H9 (cell line): ENCODE results near the gene NLRX1. TPM values are rescaled to one million over a fixed set of nuclear protein-coding genes. Genes with fewer than 3 reads are reported as not detected.
A peak's percentile ranks its signal among the peaks of the same experiment; 100 is the strongest.
"Not testable (repeated sequence)": the region's sequence is repeated elsewhere in the genome, so short reads cannot be mapped to it uniquely, and the experiment has no call there.

ENCODE experiments used
- DNase-seq: peaks from one replicate; pipeline ENCODE4 v3.0.0-alpha.2; 2017
- H2AFZ ChIP-seq: one replicate; pipeline ENCODE4 v1.6.1; 2013; ENCODE audit warnings: mild to moderate bottlenecking, low read length, control low read depth, moderate library complexity
- H2AK5ac ChIP-seq: 2 replicates; pipeline ENCODE4 v1.6.1; 2013; ENCODE audit warnings: low read length, control low read depth, mixed read lengths; ENCODE audit not compliant: insufficient read length
- H2BK120ac ChIP-seq: one replicate; pipeline ENCODE4 v1.6.1; 2013; ENCODE audit warnings: low read depth, mild to moderate bottlenecking, low read length, control low read depth, inconsistent platforms; ENCODE audit not compliant: poor library complexity, severe bottlenecking
- H2BK12ac ChIP-seq: 2 replicates; pipeline ENCODE4 v1.6.1; 2013; ENCODE audit warnings: low read length, control low read depth, mixed read lengths, low read depth; ENCODE audit not compliant: insufficient read length
- H2BK15ac ChIP-seq: 2 replicates; pipeline ENCODE4 v1.6.1; 2013; ENCODE audit warnings: low read depth, low read length, control low read depth
- H2BK20ac ChIP-seq: one replicate; pipeline ENCODE4 v1.6.1; 2013; ENCODE audit warnings: low read depth, mild to moderate bottlenecking, low read length, control low read depth, inconsistent platforms; ENCODE audit not compliant: poor library complexity, severe bottlenecking
- H2BK5ac ChIP-seq: 2 replicates; pipeline ENCODE4 v1.6.1; 2013; ENCODE audit warnings: low read length, control low read depth, mixed read lengths; ENCODE audit not compliant: insufficient read length
- H3K14ac ChIP-seq: 2 replicates; pipeline ENCODE4 v1.6.1; 2013; ENCODE audit warnings: low read length, control low read depth; ENCODE audit not compliant: insufficient read depth
- H3K18ac ChIP-seq: 2 replicates; pipeline ENCODE4 v1.6.1; 2013; ENCODE audit warnings: low read depth, mild to moderate bottlenecking, mixed read lengths, low read length, control low read depth; ENCODE audit not compliant: insufficient read length
- H3K23ac ChIP-seq: 2 replicates; pipeline ENCODE4 v1.6.1; 2013; ENCODE audit warnings: low read length, control low read depth, mixed read lengths, low read depth; ENCODE audit not compliant: insufficient read length
- H3K23me2 ChIP-seq: 2 replicates; pipeline ENCODE4 v1.6.1; 2013; ENCODE audit warnings: low read depth, mild to moderate bottlenecking, mixed read lengths, low read length, control low read depth; ENCODE audit not compliant: insufficient read length, poor library complexity, severe bottlenecking
- H3K27ac ChIP-seq: 2 replicates; pipeline ENCODE4 v1.5.1; 2013; ENCODE audit warnings: low read length, control low read depth, mixed read lengths, low read depth; ENCODE audit not compliant: insufficient read length
- H3K27me3 ChIP-seq: 2 replicates; pipeline ENCODE4 v1.6.1; 2013; ENCODE audit warnings: low read length, control low read depth, inconsistent platforms; ENCODE audit not compliant: insufficient read depth
- H3K4ac ChIP-seq: 2 replicates; pipeline ENCODE4 v1.6.1; 2013; ENCODE audit warnings: low read depth, mild to moderate bottlenecking, control low read depth, inconsistent platforms, low read length, moderate library complexity
- H3K4me1 ChIP-seq: 2 replicates; pipeline ENCODE4 v1.6.1; 2013; ENCODE audit warnings: low read length, control low read depth, inconsistent platforms; ENCODE audit not compliant: insufficient read depth
- H3K4me2 ChIP-seq: 2 replicates; pipeline ENCODE4 v1.6.1; 2013; ENCODE audit warnings: low read length, control low read depth, mixed read lengths; ENCODE audit not compliant: insufficient read length, insufficient read depth
- H3K56ac ChIP-seq: 2 replicates; pipeline ENCODE4 v1.6.1; 2013; ENCODE audit warnings: low read depth, mild to moderate bottlenecking, mixed read lengths, low read length, control low read depth; ENCODE audit not compliant: insufficient read length
- H3K79me1 ChIP-seq: 2 replicates; pipeline ENCODE4 v1.6.1; 2013; ENCODE audit warnings: low read depth, mild to moderate bottlenecking, moderate library complexity, low read length, control low read depth, inconsistent platforms; ENCODE audit not compliant: insufficient read depth, poor library complexity, severe bottlenecking
- H3K79me2 ChIP-seq: 2 replicates; pipeline ENCODE4 v1.6.1; 2013; ENCODE audit warnings: low read length, control low read depth, inconsistent platforms; ENCODE audit not compliant: insufficient read depth
- H3K9ac ChIP-seq: 2 replicates; pipeline ENCODE4 v1.6.1; 2013; ENCODE audit warnings: low read length, control low read depth, mixed read lengths; ENCODE audit not compliant: insufficient read length; ENCODE audit errors: extremely low read depth
- H3K9me3 ChIP-seq: one replicate; pipeline ENCODE4 v1.6.1; 2013; ENCODE audit warnings: low read depth, low read length, inconsistent platforms; ENCODE audit not compliant: control insufficient read depth
- H3T11ph ChIP-seq: one replicate; pipeline ENCODE4 v1.6.1; 2013; ENCODE audit warnings: mild to moderate bottlenecking, low read length, control low read depth, inconsistent platforms
- H4K20me1 ChIP-seq: one replicate; pipeline ENCODE4 v1.6.1; 2013; ENCODE audit not compliant: control insufficient read depth, insufficient read length, insufficient read depth
- H4K5ac ChIP-seq: 2 replicates; pipeline ENCODE4 v1.6.1; 2013; ENCODE audit warnings: low read depth, mild to moderate bottlenecking, mixed read lengths, low read length, control low read depth; ENCODE audit not compliant: insufficient read length
- H4K8ac ChIP-seq: replicated peaks from 2 replicates; pipeline ENCODE4 v1.6.1; 2013; ENCODE audit warnings: low read length, control low read depth, mixed read lengths, low read depth; ENCODE audit not compliant: insufficient read length
- H4K91ac ChIP-seq: 2 replicates; pipeline ENCODE4 v1.6.1; 2013; ENCODE audit warnings: low read depth, mild to moderate bottlenecking, moderate library complexity, mixed read lengths, low read length, control low read depth; ENCODE audit not compliant: insufficient read length
- H3K27ac Mint-ChIP-seq, 3 experiments: 2 replicates in 2 of 3; 3 replicates in 1 of 3; pipeline ENCODE4 v1.8.0; 2020 to 2021; ENCODE audit warnings: mixed read lengths in 3 of 3, mild to moderate bottlenecking in 1 of 3, moderate library complexity in 1 of 3
- H3K27me3 Mint-ChIP-seq: 2 replicates; pipeline ENCODE4 v1.8.0; 2021; ENCODE audit warnings: low read depth, mild to moderate bottlenecking, moderate library complexity, mixed read lengths
- H3K36me3 Mint-ChIP-seq, 3 experiments: 2 replicates in 2 of 3; 3 replicates in 1 of 3; pipeline ENCODE4 v1.8.0; 2020 to 2021; ENCODE audit warnings: low read depth in 3 of 3, mixed read lengths in 3 of 3; ENCODE audit not compliant: insufficient read depth in 1 of 3
- H3K4me1 Mint-ChIP-seq, 2 experiments: 2 replicates each; pipeline ENCODE4 v1.8.0; 2020; ENCODE audit warnings: mixed read lengths in 2 of 2
- H3K4me3 Mint-ChIP-seq, 2 experiments: 2 replicates in 1 of 2; 3 replicates in 1 of 2; pipeline ENCODE4 v1.8.0; 2020 to 2021; ENCODE audit warnings: mild to moderate bottlenecking in 2 of 2, mixed read lengths in 2 of 2, moderate library complexity in 1 of 2
- H3K9me3 Mint-ChIP-seq, 2 experiments: 2 replicates in 1 of 2; 3 replicates in 1 of 2; pipeline ENCODE4 v1.8.0; 2020; ENCODE audit warnings: mild to moderate bottlenecking in 2 of 2, mixed read lengths in 2 of 2, moderate library complexity in 1 of 2
- CTCF ChIP-seq: fragments of 200-600 bp; sonication (generic); conservative IDR thresholded peaks from 3 replicates; pipeline ENCODE4 v1.8.0; 2021; ENCODE audit warnings: antibody characterized with exemption, mild to moderate bottlenecking
- WGBS: extraction: QIAGEN DNeasy Blood & Tissue Kit; methylation state at CpG from one replicate; pipeline ENCODE4 v1.1.7; 2013; ENCODE audit warnings: missing lambda C conversion rate, low lambda C conversion rate, mixed read lengths; ENCODE audit not compliant: insufficient read length; ENCODE audit errors: extremely low coverage; 5-methylcytosine and 5-hydroxymethylcytosine counted together
- total RNA-seq: library from RNA; stranded (reverse); gene quantifications from 2 replicates; pipeline ENCODE4 v1.2.1, GENCODE V29; 2021

Gene NLRX1
- total RNA-seq, 1 experiment from 2014 or later: 18.2 TPM

DNA sequence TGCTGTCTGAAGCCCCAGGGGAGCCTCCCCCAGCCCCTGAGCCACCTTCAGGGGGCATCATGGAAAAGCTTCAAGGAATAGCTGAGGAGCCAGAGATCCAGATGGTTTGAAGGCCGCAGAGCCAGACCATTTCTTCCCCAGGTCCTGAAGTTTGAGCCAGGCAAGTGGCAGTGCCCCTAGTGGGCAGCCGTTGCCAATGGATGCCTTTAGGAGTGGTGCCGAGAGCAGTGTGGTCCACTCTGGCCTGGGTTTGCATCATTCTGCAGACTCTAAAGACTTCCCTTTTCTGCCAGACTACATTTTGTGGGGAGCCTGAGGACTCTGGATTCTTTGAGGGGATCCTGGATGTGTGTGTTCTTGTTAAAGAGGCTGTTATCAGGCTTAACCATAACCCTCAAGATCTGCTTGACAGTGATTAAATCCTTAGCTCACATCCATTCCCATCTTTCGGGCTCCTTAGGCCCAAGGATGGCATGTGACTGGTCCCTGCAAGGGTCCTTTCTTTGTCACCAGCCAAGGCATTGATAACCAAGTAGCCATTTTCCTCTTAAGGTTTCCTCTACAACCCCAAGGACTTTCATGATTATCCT, 34.0 kb upstream of the NLRX1 start:
- Histone ChIP-seq H2BK20ac (no peak overlapping the region), H2BK12ac (no peak overlapping the region), H3K4me2 (no peak overlapping the region), H3K56ac (no peak overlapping the region), H3K23ac (no peak overlapping the region), H3K14ac (no peak overlapping the region), H2AFZ (no peak overlapping the region), H3K27me3 (no peaks in the 10 kb centered on the region; the same call in 1 of the 2 replicates), H2BK5ac (no peak overlapping the region), H3K9ac (no peak overlapping the region), H4K20me1 (no peaks in the 10 kb centered on the region), H4K8ac (no peak overlapping the region), H3K4ac (no peak overlapping the region), H4K5ac (no peak overlapping the region), H3K79me2 (no peaks in the 10 kb centered on the region), H3K4me1 (no peaks in the 10 kb centered on the region), H2BK120ac (no peak overlapping the region), H2BK15ac (no peak overlapping the region), H3K23me2 (no peaks in the 10 kb centered on the region), H2AK5ac (no peak overlapping the region), H3K9me3 (no peaks in the 10 kb centered on the region), H3K27ac (no peak overlapping the region), H4K91ac (no peak overlapping the region), H3K79me1 (no peaks in the 10 kb centered on the region), H3T11ph (no peak overlapping the region), H3K18ac (no peak overlapping the region)
- H3K27ac Mint-ChIP-seq: no peak overlapping the region
- no peak overlapping the region for H3K4me3 Mint-ChIP-seq
- DNase-seq: no peak
- H3K4me1 Mint-ChIP-seq: no peaks in the 10 kb centered on the region; a peak in 1 of 4 replicates
- no peaks in the 10 kb centered on the region for H3K9me3 Mint-ChIP-seq
- H3K36me3 Mint-ChIP-seq: peaks cover 26 to 50% (median 42%) of the 10 kb centered on the region in 3 experiments; a peak in 6 of 7 replicates
- WGBS: no CpG with 5 or more reads among the region's 4 CpGs
- peaks cover 13% of the 10 kb centered on the region for H3K27me3 Mint-ChIP-seq
- TF ChIP-seq CTCF: peak; percentile 72

DNA sequence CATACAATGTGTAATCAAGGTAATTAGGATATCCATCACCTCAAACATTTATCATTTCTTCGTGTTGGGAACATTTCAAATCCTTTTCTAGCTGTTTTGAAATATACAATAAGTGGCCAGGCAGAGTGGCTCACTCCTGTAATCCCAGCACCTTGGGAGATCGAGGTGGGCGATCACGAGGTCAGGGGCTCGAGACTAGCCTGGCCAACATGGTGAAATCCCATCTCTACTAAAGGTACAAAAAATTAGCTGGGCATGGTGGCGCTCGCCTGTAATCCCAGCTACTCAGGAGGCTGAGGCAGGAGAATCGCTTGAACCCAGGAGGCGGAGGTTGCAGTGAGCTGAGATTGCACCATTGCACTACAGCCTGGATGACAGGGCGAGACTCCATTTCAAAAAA, 29.2 kb upstream of the NLRX1 start:
- not testable (repeated sequence) for H3K79me2 ChIP-seq, H3K18ac ChIP-seq, H3T11ph ChIP-seq, H3K23ac ChIP-seq, H3K4me1 Mint-ChIP-seq, H3K9me3 Mint-ChIP-seq, H3K4me1 ChIP-seq, DNase-seq, H3K27me3 ChIP-seq, H4K5ac ChIP-seq, H3K9me3 ChIP-seq, H3K23me2 ChIP-seq, H2BK120ac ChIP-seq, H3K4ac ChIP-seq, H3K56ac ChIP-seq, H3K27ac Mint-ChIP-seq, H3K4me3 Mint-ChIP-seq, H3K14ac ChIP-seq, H2BK5ac ChIP-seq, H2AFZ ChIP-seq, H2BK15ac ChIP-seq, H4K20me1 ChIP-seq, H4K8ac ChIP-seq, H3K36me3 Mint-ChIP-seq, H3K4me2 ChIP-seq, H2AK5ac ChIP-seq, H3K9ac ChIP-seq, H2BK12ac ChIP-seq, H3K79me1 ChIP-seq, H2BK20ac ChIP-seq, H3K27ac ChIP-seq, H4K91ac ChIP-seq
- WGBS: no CpG with 5 or more reads among the region's 10 CpGs
- peaks cover 20% of the 10 kb centered on the region for H3K27me3 Mint-ChIP-seq
